PC-3 (cell line): Measurements from ENCODE around the gene MIPOL1. TPM values are rescaled to one million over a fixed set of nuclear protein-coding genes. Genes with fewer than 3 reads are reported as not detected.
"Not testable (repeated sequence)": the region's sequence is repeated elsewhere in the genome, so short reads cannot be mapped to it uniquely, and the experiment has no call there.

Experiments used
- ATAC-seq: fragments of 200-7000 bp; cut with Tn5 transposase; 2 replicates; pipeline ENCODE4 v1.9.1; 2020; ENCODE audit warnings: mild to moderate bottlenecking, moderate library complexity
- BruUV-seq: library from RNA; stranded (reverse); fragments of 400-500 nt; replicated peaks from 2 replicates; lab custom pipeline; 2021; lab: Mats Ljungman, UMichigan
- CTCF ChIA-PET: fragments of 300-600 bp; sonication (Branson Sonifier 250); formaldehyde crosslinking; loops from one replicate; lab custom pipeline; 2022; ENCODE audit warnings: antibody characterized with exemption; lab: Charles Lee
- POLR2A ChIA-PET: fragments of 300-600 bp; sonication (Branson Sonifier 250); formaldehyde crosslinking; loops from one replicate; lab custom pipeline; 2022; ENCODE audit warnings: antibody characterized with exemption; ENCODE audit not compliant: unreplicated experiment; lab: Charles Lee
- DNase-seq: peaks from one replicate; pipeline ENCODE4 v3.0.0-alpha.2; 2015
- H2AFZ ChIP-seq: fragments of 300-600 bp; sonication (generic); 2 replicates; pipeline ENCODE4 v1.6.0; 2016; ENCODE audit warnings: antibody characterized with exemption, low read length
- H3F3A ChIP-seq: fragments of 300-600 bp; sonication (generic); one replicate; pipeline ENCODE4 v1.6.0; 2017; ENCODE audit warnings: antibody characterized with exemption, low read length, control low read depth, mild to moderate bottlenecking; ENCODE audit not compliant: unreplicated experiment
- H3K27ac ChIP-seq: fragments of 300-600 bp; sonication (generic); 2 replicates; pipeline ENCODE4 v1.5.1; 2016; ENCODE audit warnings: mild to moderate bottlenecking, low read length
- H3K27me3 ChIP-seq: fragments of 300-600 bp; sonication (generic); 2 replicates; pipeline ENCODE4 v1.6.1; 2016; ENCODE audit warnings: low read length, mixed read lengths
- H3K36me3 ChIP-seq: fragments of 300-600 bp; sonication (generic); 2 replicates; pipeline ENCODE4 v1.6.1; 2016; ENCODE audit warnings: low read depth, mixed run types, low read length, mixed read lengths
- H3K4me1 ChIP-seq: fragments of 300-600 bp; sonication (generic); 2 replicates; pipeline ENCODE4 v1.5.1; 2016; ENCODE audit warnings: low read length; ENCODE audit not compliant: insufficient read depth
- H3K4me2 ChIP-seq: fragments of 300-600 bp; sonication (generic); 2 replicates; pipeline ENCODE4 v1.6.0; 2016; ENCODE audit warnings: low read length
- H3K4me3 ChIP-seq: fragments of 300-600 bp; sonication (generic); 2 replicates; pipeline ENCODE4 v1.5.1; 2016; ENCODE audit warnings: mild to moderate bottlenecking, low read length, mixed read lengths
- H3K79me2 ChIP-seq: fragments of 300-600 bp; sonication (generic); 2 replicates; pipeline ENCODE4 v1.6.1; 2017; ENCODE audit warnings: low read length, mixed read lengths
- H3K9ac ChIP-seq: fragments of 300-600 bp; sonication (generic); 2 replicates; pipeline ENCODE4 v1.6.0; 2016; ENCODE audit warnings: mild to moderate bottlenecking, low read length
- H3K9me2 ChIP-seq: fragments of 300-600 bp; sonication (generic); replicated peaks from 2 replicates; pipeline ENCODE4 v1.6.1; 2016; ENCODE audit warnings: mixed run types, low read length, mixed read lengths
- H3K9me3 ChIP-seq: fragments of 300-600 bp; sonication (generic); 2 replicates; pipeline ENCODE4 v1.6.1; 2016; ENCODE audit warnings: low read length, mixed read lengths
- H4K20me1 ChIP-seq: fragments of 300-600 bp; sonication (generic); 2 replicates; pipeline ENCODE4 v1.6.1; 2016; ENCODE audit warnings: low read length, mixed read lengths
- EZH2 ChIP-seq: fragments of 300-600 bp; sonication (generic); IDR thresholded peaks from one replicate; pipeline ENCODE4 v1.6.1; 2017; ENCODE audit warnings: antibody characterized with exemption, mild to moderate bottlenecking, low read length; ENCODE audit not compliant: unreplicated experiment
- EZH2phosphoT487 ChIP-seq: fragments of 300-600 bp; sonication (generic); IDR thresholded peaks from 2 replicates; pipeline ENCODE4 v1.6.1; 2018; ENCODE audit warnings: mild to moderate bottlenecking, antibody characterized with exemption, low read length, borderline replicate concordance
- intact Hi-C: fragments of 100-400 bp; cut with micrococcal nuclease; formaldehyde crosslinking; loops from 2 replicates; pipeline ENCODE4 v1.9.0; 2023
- total RNA-seq: library from RNA; depleted of rRNA; stranded (reverse); fragments of >200 nt; gene quantifications from 2 replicates; pipeline ENCODE4 v1.2.3, GENCODE V29; 2014
- TF ChIP-seq, protein P1 (sequence below): fragments of 300-600 bp; sonication (generic); conservative IDR thresholded peaks from 2 replicates; pipeline ENCODE4 v1.5.1; 2017; ENCODE audit warnings: antibody characterized with exemption, low read depth, mild to moderate bottlenecking, low read length

MIPOL1 gene
- total RNA-seq, 1 experiment from 2014 or later: 22.5 TPM

DNA sequence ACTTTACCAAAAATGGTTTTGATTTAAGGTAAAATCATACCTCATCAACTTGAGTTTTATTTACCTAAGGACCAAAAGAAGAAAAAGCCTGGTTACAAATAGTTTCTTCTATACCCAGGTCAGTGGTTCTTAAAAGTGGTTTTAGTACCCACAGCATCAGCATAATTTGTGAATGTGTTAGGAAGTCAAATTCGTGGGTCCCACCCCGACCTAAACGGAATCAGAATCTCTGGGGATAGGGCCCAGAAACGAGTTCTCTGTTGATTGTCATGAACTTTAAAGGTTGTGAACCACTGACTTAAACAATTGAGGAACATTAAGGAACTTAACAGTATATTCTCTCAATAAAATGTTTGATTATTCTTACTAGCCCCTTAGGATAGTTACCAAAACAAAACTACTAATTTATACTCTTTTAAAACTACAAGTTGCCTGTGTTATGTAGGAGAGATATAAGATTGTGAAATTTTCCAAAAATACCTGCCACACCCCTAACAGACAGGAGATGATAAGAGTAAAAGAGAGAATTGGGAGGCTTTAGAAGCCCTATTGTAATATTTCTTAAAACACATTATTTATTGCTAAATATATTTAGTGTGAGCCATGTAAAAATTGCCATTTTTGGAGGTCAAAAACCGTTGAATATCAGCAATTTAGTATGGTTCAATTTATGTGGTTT is 24.7 kb upstream of the MIPOL1 start:
- H3K4me1 ChIP-seq: peaks cover 15% of the 10 kb centered on the region; the same call in 1 of the 2 replicates
- TF ChIP-seq EZH2 (no peak), EZH2phosphoT487 (no peak)
- TF ChIP-seq, protein P1, sequence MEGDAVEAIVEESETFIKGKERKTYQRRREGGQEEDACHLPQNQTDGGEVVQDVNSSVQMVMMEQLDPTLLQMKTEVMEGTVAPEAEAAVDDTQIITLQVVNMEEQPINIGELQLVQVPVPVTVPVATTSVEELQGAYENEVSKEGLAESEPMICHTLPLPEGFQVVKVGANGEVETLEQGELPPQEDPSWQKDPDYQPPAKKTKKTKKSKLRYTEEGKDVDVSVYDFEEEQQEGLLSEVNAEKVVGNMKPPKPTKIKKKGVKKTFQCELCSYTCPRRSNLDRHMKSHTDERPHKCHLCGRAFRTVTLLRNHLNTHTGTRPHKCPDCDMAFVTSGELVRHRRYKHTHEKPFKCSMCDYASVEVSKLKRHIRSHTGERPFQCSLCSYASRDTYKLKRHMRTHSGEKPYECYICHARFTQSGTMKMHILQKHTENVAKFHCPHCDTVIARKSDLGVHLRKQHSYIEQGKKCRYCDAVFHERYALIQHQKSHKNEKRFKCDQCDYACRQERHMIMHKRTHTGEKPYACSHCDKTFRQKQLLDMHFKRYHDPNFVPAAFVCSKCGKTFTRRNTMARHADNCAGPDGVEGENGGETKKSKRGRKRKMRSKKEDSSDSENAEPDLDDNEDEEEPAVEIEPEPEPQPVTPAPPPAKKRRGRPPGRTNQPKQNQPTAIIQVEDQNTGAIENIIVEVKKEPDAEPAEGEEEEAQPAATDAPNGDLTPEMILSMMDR: no peak
- intact Hi-C loops: loop anchor here (1.0 to 10.0 kb wide), 4 partner anchors 25 to 412 kb away; no protein-coding TSS in a partner anchor
- peak overlapping the region; percentile 87 for H3K4me2 ChIP-seq
- H4K20me1 ChIP-seq: no peaks in the 10 kb centered on the region
- H3K9me2 ChIP-seq: no peaks in the 10 kb centered on the region
- DNase-seq: peak; percentile 10
- H2AFZ ChIP-seq: no peak overlapping the region
- no peaks in the 10 kb centered on the region for H3K27me3 ChIP-seq
- H3K4me3 ChIP-seq: peak overlapping the region; percentile 82
- H3K36me3 ChIP-seq: no peaks in the 10 kb centered on the region
- ATAC-seq: no peak
- no TSS peak for BruUV-seq
- no peaks in the 10 kb centered on the region for H3K9me3 ChIP-seq
- peak overlapping the region; percentile 93 for H3K9ac ChIP-seq
- ChIA-PET CTCF (no interaction called here), POLR2A (no interaction called here)
- no peaks in the 10 kb centered on the region for H3F3A ChIP-seq
- H3K79me2 ChIP-seq: peaks cover 27% of the 10 kb centered on the region
- peak overlapping the region; percentile 87; the same call in 1 of the 2 replicates for H3K27ac ChIP-seq

DNA sequence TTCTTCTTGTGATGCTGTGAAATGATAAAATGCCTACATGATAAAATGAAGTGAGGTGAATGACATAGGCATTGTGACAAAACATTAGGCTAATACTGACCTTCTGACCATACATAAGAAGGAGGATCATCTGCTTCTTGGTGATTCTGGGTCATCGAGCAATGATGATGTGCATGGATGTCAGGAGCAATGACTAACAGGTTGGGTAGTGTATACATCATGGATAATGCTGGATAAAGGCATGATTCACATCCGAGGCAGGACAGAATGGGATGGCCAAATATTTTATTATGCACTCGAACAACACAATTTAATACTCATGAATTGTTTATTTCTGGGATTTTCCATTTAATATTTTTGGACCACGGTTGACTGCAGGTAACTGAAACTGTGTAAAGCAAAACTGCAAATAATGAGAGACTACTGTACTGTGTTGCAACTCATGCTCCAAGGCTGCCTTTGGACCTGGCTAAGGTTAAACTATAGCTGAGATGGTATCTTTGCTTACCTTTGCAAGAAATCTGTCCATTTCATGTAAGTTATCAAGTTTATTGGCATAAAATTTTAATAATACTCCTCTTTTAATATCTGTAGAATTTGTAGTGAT is 17.7 kb upstream of the MIPOL1 start:
- no peaks in the 10 kb centered on the region for H3K27me3 ChIP-seq
- peak overlapping the region; percentile 35 for H3K4me2 ChIP-seq
- peak overlapping the region; percentile 10; the same call in 1 of the 2 replicates for H3K9ac ChIP-seq
- no peak overlapping the region for H2AFZ ChIP-seq
- BruUV-seq: no TSS peak
- peaks cover 8% of the 10 kb centered on the region for H3K4me1 ChIP-seq
- H3K4me3 ChIP-seq: no peak overlapping the region
- H3F3A ChIP-seq: peaks cover 7% of the 10 kb centered on the region
- H4K20me1 ChIP-seq: no peaks in the 10 kb centered on the region
- H3K27ac ChIP-seq: peak overlapping the region; percentile 89
- ATAC-seq (peak; percentile 99), DNase-seq (peak; percentile 91)
- intact Hi-C loops: loop anchor here (10.0 kb wide), 1 partner anchor 405 kb away; no protein-coding TSS in a partner anchor
- ChIA-PET POLR2A (no interaction called here), CTCF (no interaction called here)
- no peaks in the 10 kb centered on the region for H3K9me2 ChIP-seq
- no peaks in the 10 kb centered on the region for H3K36me3 ChIP-seq
- no peaks in the 10 kb centered on the region for H3K9me3 ChIP-seq
- TF ChIP-seq EZH2phosphoT487: no peak
- TF ChIP-seq, protein P1: no peak
- TF ChIP-seq EZH2: no peak
- H3K79me2 ChIP-seq: no peaks in the 10 kb centered on the region

GRCh38 chr14:37180886-37181285 is 16.9 kb upstream of the MIPOL1 start:
- DNase-seq, BruUV-seq, POLR2A ChIA-PET: not testable (repeated sequence)

More at GRCh38 chr14:37180886-37181285, 16.9 kb upstream of the MIPOL1 start:
- H3K9ac ChIP-seq, H3K9me3 ChIP-seq, H3K79me2 ChIP-seq, H3K4me2 ChIP-seq, H3K27me3 ChIP-seq, intact Hi-C loops, ATAC-seq, H3K4me3 ChIP-seq, H3K36me3 ChIP-seq, H3K4me1 ChIP-seq, H4K20me1 ChIP-seq, H3F3A ChIP-seq, CTCF ChIA-PET, H3K9me2 ChIP-seq, H2AFZ ChIP-seq: not testable (repeated sequence)
- peak overlapping the region; percentile 89 for H3K27ac ChIP-seq
